ENCODE data around the gene ARNT2.

GRCh38 chr15:80411788-80412288 lies 7.7 kb downstream of the ARNT2 start:
- TF ChIP-seq, protein P1, sequence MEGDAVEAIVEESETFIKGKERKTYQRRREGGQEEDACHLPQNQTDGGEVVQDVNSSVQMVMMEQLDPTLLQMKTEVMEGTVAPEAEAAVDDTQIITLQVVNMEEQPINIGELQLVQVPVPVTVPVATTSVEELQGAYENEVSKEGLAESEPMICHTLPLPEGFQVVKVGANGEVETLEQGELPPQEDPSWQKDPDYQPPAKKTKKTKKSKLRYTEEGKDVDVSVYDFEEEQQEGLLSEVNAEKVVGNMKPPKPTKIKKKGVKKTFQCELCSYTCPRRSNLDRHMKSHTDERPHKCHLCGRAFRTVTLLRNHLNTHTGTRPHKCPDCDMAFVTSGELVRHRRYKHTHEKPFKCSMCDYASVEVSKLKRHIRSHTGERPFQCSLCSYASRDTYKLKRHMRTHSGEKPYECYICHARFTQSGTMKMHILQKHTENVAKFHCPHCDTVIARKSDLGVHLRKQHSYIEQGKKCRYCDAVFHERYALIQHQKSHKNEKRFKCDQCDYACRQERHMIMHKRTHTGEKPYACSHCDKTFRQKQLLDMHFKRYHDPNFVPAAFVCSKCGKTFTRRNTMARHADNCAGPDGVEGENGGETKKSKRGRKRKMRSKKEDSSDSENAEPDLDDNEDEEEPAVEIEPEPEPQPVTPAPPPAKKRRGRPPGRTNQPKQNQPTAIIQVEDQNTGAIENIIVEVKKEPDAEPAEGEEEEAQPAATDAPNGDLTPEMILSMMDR (IDR thresholded peaks at IDR 0.05), result no peak
- TF ChIP-seq POLR2A (IDR thresholded peaks at IDR 0.05), result no peak
